SK-N-MC (cell line): ENCODE data around the gene PDIA4.

ENCODE experiments used
- EZH2 ChIP-seq: fragments of 200-600 bp; sonication (generic); IDR thresholded peaks from one replicate; pipeline ENCODE4 v1.6.1; 2017; ENCODE audit warnings: antibody characterized with exemption
- POLR2AphosphoS5 ChIP-seq: IDR thresholded peaks from 2 replicates; pipeline ENCODE4 v1.6.1; 2012; ENCODE audit warnings: mild to moderate bottlenecking, low read depth, low read length, borderline replicate concordance

GRCh38 chr7:149031353-149031910 is 3.1 kb upstream of the PDIA4 start:
- TF ChIP-seq POLR2AphosphoS5 (no peak), EZH2 (no peak)
